OCI-M1 (cell line): ENCODE data around the gene AVPI1.

ENCODE experiments used
- DNase-seq: peaks from one replicate; lab custom pipeline; 2025; lab: John Stamatoyannopoulos, UW

The AVPI1 gene

GRCh38 chr10:97686962-97687784 lies at the start of gene AVPI1:
Gene AVPI1 (minus strand): TSS chr10:97687241. CDS start chr10:97679905, 7,336 bp downstream.
- peak; percentile 99 for DNase-seq

- no peak for DNase-seq
Observed at GRCh38 chr10:97736403-97736901, 49.4 kb upstream of the AVPI1 start.

- no peak for DNase-seq
Observed at GRCh38 chr10:97734021-97734420, 47.0 kb upstream of the AVPI1 start.

GRCh38 chr10:97733256-97733655 lies 46.2 kb upstream of the AVPI1 start:
- no peak for DNase-seq

GRCh38 chr10:97732052-97732359 lies 45.0 kb upstream of the AVPI1 start:
- DNase-seq: no peak

- DNase-seq: peak; percentile 85
Observed at GRCh38 chr10:97731346-97732051, 44.5 kb upstream of the AVPI1 start.

GRCh38 chr10:97729014-97729413 lies 42.0 kb upstream of the AVPI1 start:
- DNase-seq: no peak

GRCh38 chr10:97726636-97727178 lies 39.7 kb upstream of the AVPI1 start:
- DNase-seq: no peak

GRCh38 chr10:97724341-97724941 lies 37.4 kb upstream of the AVPI1 start:
- no peak for DNase-seq

- no peak for DNase-seq
Observed at GRCh38 chr10:97723001-97723400, 36.0 kb upstream of the AVPI1 start.

GRCh38 chr10:97721871-97722780 lies 35.1 kb upstream of the AVPI1 start:
- DNase-seq: no peak

GRCh38 chr10:97719602-97720001 lies 32.6 kb upstream of the AVPI1 start:
- no peak for DNase-seq

- no peak for DNase-seq
Observed at GRCh38 chr10:97718659-97719142, 31.7 kb upstream of the AVPI1 start.

GRCh38 chr10:97718178-97718577 lies 31.1 kb upstream of the AVPI1 start:
- DNase-seq: peak; percentile 88

GRCh38 chr10:97717627-97718026 lies 30.6 kb upstream of the AVPI1 start:
- DNase-seq: no peak

- DNase-seq: no peak
Observed at GRCh38 chr10:97715259-97715874, 28.3 kb upstream of the AVPI1 start.

- DNase-seq: peak; percentile 82
Observed at GRCh38 chr10:97714401-97715258, 27.6 kb upstream of the AVPI1 start.

- DNase-seq: peak; percentile 88
Observed at GRCh38 chr10:97713826-97714400, 26.9 kb upstream of the AVPI1 start.

GRCh38 chr10:97713339-97713825 lies 26.3 kb upstream of the AVPI1 start, which contains the start of gene MARVELD1:
Gene MARVELD1 (plus strand): TSS chr10:97713730. CDS start chr10:97713877, 147 bp downstream.
- peak; percentile 64 for DNase-seq
